ENCODE measurements around the gene ZFHX3.

Gene ZFHX3

GRCh38 chr16:72922714-72923113, 125.2 kb downstream of the ZFHX3 start:
- FAIRE-seq (no peak), DNase-seq (ENCODE audit: extremely low spot score, insufficient read length, low read depth) (no peak)

GRCh38 chr16:72921620-72922019, 126.3 kb downstream of the ZFHX3 start:
- no peak for DNase-seq (ENCODE audit: extremely low spot score, insufficient read length, low read depth)
- no peak for FAIRE-seq

- no peak for DNase-seq (ENCODE audit: extremely low spot score, insufficient read length, low read depth)
- FAIRE-seq = no peak
Measured at GRCh38 chr16:72921106-72921505, 126.8 kb downstream of the ZFHX3 start.

GRCh38 chr16:72917051-72917450, 130.9 kb downstream of the ZFHX3 start:
- DNase-seq (ENCODE audit: extremely low spot score, insufficient read length, low read depth) (no peak), FAIRE-seq (no peak)

- FAIRE-seq (no peak), DNase-seq (ENCODE audit: extremely low spot score, insufficient read length, low read depth) (no peak)
Measured at GRCh38 chr16:72915331-72915730, 132.6 kb downstream of the ZFHX3 start.

- DNase-seq (ENCODE audit: extremely low spot score, insufficient read length, low read depth) = no peak
- FAIRE-seq = no peak
Measured at GRCh38 chr16:72913551-72913950, 134.4 kb downstream of the ZFHX3 start.

- DNase-seq (ENCODE audit: extremely low spot score, insufficient read length, low read depth) (no peak), FAIRE-seq (no peak)
Measured at GRCh38 chr16:72911971-72912370, 136.0 kb downstream of the ZFHX3 start.

- FAIRE-seq (no peak), DNase-seq (ENCODE audit: extremely low spot score, insufficient read length, low read depth) (no peak)
Measured at GRCh38 chr16:72910875-72911274, 137.1 kb downstream of the ZFHX3 start.

- no peak for DNase-seq (ENCODE audit: extremely low spot score, insufficient read length, low read depth)
- FAIRE-seq = no peak
Measured at GRCh38 chr16:72910381-72910780, 137.5 kb downstream of the ZFHX3 start.

GRCh38 chr16:72909196-72909595, 138.7 kb downstream of the ZFHX3 start:
- FAIRE-seq = no peak
- no peak for DNase-seq (ENCODE audit: extremely low spot score, insufficient read length, low read depth)

GRCh38 chr16:72908362-72909167, 139.4 kb downstream of the ZFHX3 start:
- FAIRE-seq (no peak), DNase-seq (ENCODE audit: extremely low spot score, insufficient read length, low read depth) (no peak)

GRCh38 chr16:72905581-72905980, 142.3 kb downstream of the ZFHX3 start:
- DNase-seq (ENCODE audit: extremely low spot score, insufficient read length, low read depth) = no peak
- no peak for FAIRE-seq

GRCh38 chr16:72903176-72903575, 144.8 kb downstream of the ZFHX3 start:
- no peak for FAIRE-seq

GRCh38 chr16:72902206-72902605, 145.7 kb downstream of the ZFHX3 start:
- FAIRE-seq (no peak), DNase-seq (ENCODE audit: extremely low spot score, insufficient read length, low read depth) (no peak)

More at GRCh38 chr16:72903176-72903575, 144.8 kb downstream of the ZFHX3 start:
- DNase-seq (ENCODE audit: extremely low spot score, insufficient read length, low read depth) = no peak

GRCh38 chr16:72901000-72901627, 146.8 kb downstream of the ZFHX3 start:
- FAIRE-seq (no peak), DNase-seq (ENCODE audit: extremely low spot score, insufficient read length, low read depth) (no peak)

GRCh38 chr16:72898216-72898825, 149.6 kb downstream of the ZFHX3 start:
- DNase-seq (ENCODE audit: extremely low spot score, insufficient read length, low read depth) = no peak
- no peak for FAIRE-seq

GRCh38 chr16:72897707-72898106, 150.2 kb downstream of the ZFHX3 start:
- DNase-seq (ENCODE audit: extremely low spot score, insufficient read length, low read depth) (no peak), FAIRE-seq (no peak)

- FAIRE-seq (no peak), DNase-seq (ENCODE audit: extremely low spot score, insufficient read length, low read depth) (no peak)
Measured at GRCh38 chr16:72896485-72897118, 151.3 kb downstream of the ZFHX3 start.

- DNase-seq (ENCODE audit: extremely low spot score, insufficient read length, low read depth) (no peak), FAIRE-seq (no peak)
Measured at GRCh38 chr16:72895951-72896350, 152.0 kb downstream of the ZFHX3 start.

GRCh38 chr16:72894293-72895151, 153.4 kb downstream of the ZFHX3 start:
- DNase-seq (ENCODE audit: extremely low spot score, insufficient read length, low read depth) (no peak), FAIRE-seq (no peak)
